AG09309 (cell line): ENCODE measurements around the gene TOR2A.

Experiments
- DNase-seq: peaks from one replicate; pipeline ENCODE4 v3.0.0-alpha.2; 2010; ENCODE audit warnings: low read depth
- H3K4me3 ChIP-seq: 2 replicates; pipeline ENCODE4 v1.5.1; 2011; ENCODE audit warnings: mild to moderate bottlenecking, low read depth, low read length, moderate library complexity; ENCODE audit not compliant: control insufficient read depth
- CTCF ChIP-seq: IDR thresholded peaks from 2 replicates; pipeline ENCODE4 v1.5.1; 2011; ENCODE audit warnings: mild to moderate bottlenecking, low read depth, low read length, inconsistent platforms; ENCODE audit not compliant: insufficient read depth, control insufficient read depth; ENCODE audit errors: missing control alignments

Gene TOR2A

GRCh38 chr9:127768698-127769097, 33.6 kb upstream of the TOR2A start:
- no peak overlapping the region for H3K4me3 ChIP-seq
- no peak for TF ChIP-seq CTCF
- DNase-seq, result no peak

GRCh38 chr9:127767909-127768331, 32.8 kb upstream of the TOR2A start:
- no peak for DNase-seq
- no peak overlapping the region for H3K4me3 ChIP-seq
- no peak for TF ChIP-seq CTCF

GRCh38 chr9:127767410-127767809, 32.3 kb upstream of the TOR2A start:
- TF ChIP-seq CTCF, result no peak
- H3K4me3 ChIP-seq, result no peak overlapping the region
- DNase-seq, result no peak

- no peak overlapping the region for H3K4me3 ChIP-seq
- no peak for DNase-seq
- TF ChIP-seq CTCF, result no peak
Observed at GRCh38 chr9:127765418-127765817, 30.3 kb upstream of the TOR2A start.

GRCh38 chr9:127763918-127764384, 28.9 kb upstream of the TOR2A start:
- no peak for DNase-seq
- TF ChIP-seq CTCF, result peak; percentile 18
- H3K4me3 ChIP-seq, result no peak overlapping the region

- TF ChIP-seq CTCF, result no peak
- H3K4me3 ChIP-seq, result no peak overlapping the region
- no peak for DNase-seq
Observed at GRCh38 chr9:127762111-127762676, 27.1 kb upstream of the TOR2A start.

GRCh38 chr9:127761491-127761956, 26.4 kb upstream of the TOR2A start:
- DNase-seq, result no peak
- no peak for TF ChIP-seq CTCF
- no peak overlapping the region for H3K4me3 ChIP-seq
